GM23248 (cell line): ENCODE measurements around the gene WFIKKN1.

Experiments
- EZH2 ChIP-seq: fragments of 200-600 bp; sonication (generic); IDR thresholded peaks from 2 replicates; pipeline ENCODE4 v1.6.1; 2018; ENCODE audit warnings: antibody characterized with exemption, mild to moderate bottlenecking; ENCODE audit not compliant: insufficient read depth, poor library complexity, severe bottlenecking
- EZH2phosphoT487 ChIP-seq: fragments of 200-600 bp; sonication (generic); IDR thresholded peaks from 2 replicates; pipeline ENCODE4 v1.6.1; 2018; ENCODE audit warnings: antibody characterized with exemption, moderate library complexity, mild to moderate bottlenecking, low read depth; ENCODE audit not compliant: insufficient read depth

DNA sequence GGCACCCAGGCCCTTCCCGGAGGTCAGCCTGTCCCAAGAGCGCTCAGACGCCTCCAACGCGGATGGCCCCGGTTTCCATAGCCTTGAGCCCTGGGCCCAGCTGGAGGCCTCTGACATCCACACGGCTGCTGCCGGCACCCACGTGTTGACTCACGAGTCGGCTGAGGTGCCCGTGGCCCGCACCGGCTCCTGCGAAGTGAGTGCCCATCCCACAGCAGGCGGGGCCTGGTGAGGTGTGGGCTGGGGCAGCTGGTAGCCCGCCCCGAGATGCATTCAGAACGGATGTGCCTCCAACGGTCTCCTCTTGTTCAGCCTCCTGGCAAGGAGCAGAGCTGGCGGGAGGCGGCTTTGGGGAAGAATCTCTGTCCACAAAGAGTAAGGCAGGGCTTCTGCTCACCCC, 21.1 kb downstream of the WFIKKN1 start:
- TF ChIP-seq EZH2 (no peak), EZH2phosphoT487 (no peak)
